ENCODE data around the gene OR2J3. TPM values are rescaled to one million over a fixed set of nuclear protein-coding genes. Genes with fewer than 3 reads are reported as not detected.
"Not testable (repeated sequence)": the region's sequence is repeated elsewhere in the genome, so short reads cannot be mapped to it uniquely, and the experiment has no call there.

OR2J3 gene
- total RNA-seq, 1 experiment from 2014 or later: not detected

- Histone ChIP-seq H2BK5ac (ENCODE audit: insufficient read length, low read length) (no peak overlapping the region), H2BK120ac (ENCODE audit: low read depth, low read length, poor library complexity, severe bottlenecking) (no peak overlapping the region), H3K18ac (ENCODE audit: insufficient read length, low read depth, low read length) (no peak overlapping the region), H3K4me1 (ENCODE audit: insufficient read depth, low read length) (no peaks in the 10 kb centered on the region), H3K9ac (ENCODE audit: extremely low read depth, insufficient read length, low read length) (no peak overlapping the region), H4K5ac (ENCODE audit: insufficient read length, low read depth, low read length) (no peak overlapping the region), H3K79me2 (ENCODE audit: insufficient read depth, low read length) (no peaks in the 10 kb centered on the region), H3K56ac (ENCODE audit: insufficient read length, low read depth, low read length) (no peak overlapping the region), H2AK5ac (ENCODE audit: insufficient read length, low read length) (no peak overlapping the region), H2BK15ac (ENCODE audit: low read depth, low read length) (no peak overlapping the region), H3T11ph (ENCODE audit: low read length) (no peak overlapping the region), H2BK12ac (ENCODE audit: insufficient read length, low read depth, low read length) (no peak overlapping the region), H2BK20ac (ENCODE audit: low read depth, low read length, poor library complexity, severe bottlenecking) (no peak overlapping the region), H3K27me3 (ENCODE audit: insufficient read depth, low read length) (no peaks in the 10 kb centered on the region), H3K79me1 (ENCODE audit: insufficient read depth, low read depth, low read length, poor library complexity, severe bottlenecking) (no peaks in the 10 kb centered on the region), H3K23me2 (ENCODE audit: insufficient read length, low read depth, low read length, poor library complexity, severe bottlenecking) (no peaks in the 10 kb centered on the region), H4K91ac (ENCODE audit: insufficient read length, low read depth, low read length) (no peak overlapping the region), H3K9me3 (ENCODE audit: control insufficient read depth, low read depth, low read length) (no peaks in the 10 kb centered on the region), H2AFZ (ENCODE audit: low read length) (no peak overlapping the region), H3K4ac (ENCODE audit: low read depth, low read length) (no peak overlapping the region), H3K27ac (ENCODE audit: insufficient read length, low read depth, low read length) (no peak overlapping the region), H4K20me1 (ENCODE audit: control insufficient read depth, insufficient read depth, insufficient read length) (no peaks in the 10 kb centered on the region), H3K23ac (ENCODE audit: insufficient read length, low read depth, low read length) (no peak overlapping the region), H3K14ac (ENCODE audit: insufficient read depth, low read length) (no peak overlapping the region), H4K8ac (replicated peaks; ENCODE audit: insufficient read length, low read depth, low read length) (no peak overlapping the region), H3K4me2 (ENCODE audit: insufficient read depth, insufficient read length, low read length) (no peak overlapping the region)
- Mint-ChIP-seq H3K27me3 (ENCODE audit: low read depth) (no peaks in the 10 kb centered on the region; the same call in 1 of the 2 replicates), H3K9me3 (no peaks in the 10 kb centered on the region), H3K36me3 (ENCODE audit: insufficient read depth in 1 of 3, low read depth in 3 of 3) (no peaks in the 10 kb centered on the region), H3K4me3 (no peak overlapping the region), H3K27ac (no peak overlapping the region), H3K4me1 (no peaks in the 10 kb centered on the region)
- WGBS (ENCODE audit: extremely low coverage, insufficient read length, low lambda C conversion rate): no CpG with 5 or more reads among the region's 7 CpGs
- DNase-seq: peak; percentile 31
- no peak; the same call in 2 of the 3 replicates for TF ChIP-seq CTCF (conservative IDR thresholded peaks at IDR 0.05)
Measured at GRCh38 chr6:29112135-29112534, 4.3 kb downstream of the OR2J3 start.

GRCh38 chr6:29114964-29115363, 7.1 kb downstream of the OR2J3 start:
- H3K79me1 ChIP-seq (ENCODE audit: insufficient read depth, low read depth, low read length, poor library complexity, severe bottlenecking); H4K5ac ChIP-seq (ENCODE audit: insufficient read length, low read depth, low read length); H3K27me3 ChIP-seq (ENCODE audit: insufficient read depth, low read length); H2AFZ ChIP-seq (ENCODE audit: low read length); H3K27me3 Mint-ChIP-seq (ENCODE audit: low read depth); H3K9me3 ChIP-seq (ENCODE audit: control insufficient read depth, low read depth, low read length); H2BK15ac ChIP-seq (ENCODE audit: low read depth, low read length); H2AK5ac ChIP-seq (ENCODE audit: insufficient read length, low read length); H3K27ac ChIP-seq (ENCODE audit: insufficient read length, low read depth, low read length); H4K8ac ChIP-seq (replicated peaks; ENCODE audit: insufficient read length, low read depth, low read length); H3K9me3 Mint-ChIP-seq; H3K9ac ChIP-seq (ENCODE audit: extremely low read depth, insufficient read length, low read length); H3K14ac ChIP-seq (ENCODE audit: insufficient read depth, low read length); H3K4ac ChIP-seq (ENCODE audit: low read depth, low read length); H2BK12ac ChIP-seq (ENCODE audit: insufficient read length, low read depth, low read length); H2BK120ac ChIP-seq (ENCODE audit: low read depth, low read length, poor library complexity, severe bottlenecking); H3K56ac ChIP-seq (ENCODE audit: insufficient read length, low read depth, low read length); H4K20me1 ChIP-seq (ENCODE audit: control insufficient read depth, insufficient read depth, insufficient read length); H3K79me2 ChIP-seq (ENCODE audit: insufficient read depth, low read length); H3K27ac Mint-ChIP-seq; H3K4me3 Mint-ChIP-seq; H3T11ph ChIP-seq (ENCODE audit: low read length); H3K4me1 ChIP-seq (ENCODE audit: insufficient read depth, low read length); H3K4me1 Mint-ChIP-seq; H3K36me3 Mint-ChIP-seq (ENCODE audit: insufficient read depth in 1 of 3, low read depth in 3 of 3); H2BK20ac ChIP-seq (ENCODE audit: low read depth, low read length, poor library complexity, severe bottlenecking); H2BK5ac ChIP-seq (ENCODE audit: insufficient read length, low read length); H3K4me2 ChIP-seq (ENCODE audit: insufficient read depth, insufficient read length, low read length); H3K23me2 ChIP-seq (ENCODE audit: insufficient read length, low read depth, low read length, poor library complexity, severe bottlenecking); H4K91ac ChIP-seq (ENCODE audit: insufficient read length, low read depth, low read length); DNase-seq; H3K18ac ChIP-seq (ENCODE audit: insufficient read length, low read depth, low read length); H3K23ac ChIP-seq (ENCODE audit: insufficient read length, low read depth, low read length): not testable (repeated sequence)
- no CpG with 5 or more reads among the region's 3 CpGs for WGBS (ENCODE audit: extremely low coverage, insufficient read length, low lambda C conversion rate)

Data from H9 (cell line).